Suppressor macrophage (primary cell): Measurements from ENCODE around the gene MAGEB6.
"Not testable (repeated sequence)": the region's sequence is repeated elsewhere in the genome, so short reads cannot be mapped to it uniquely, and the experiment has no call there.

Experiments
- DNase-seq, 4 experiments: peaks; one replicate each; pipeline ENCODE4 v3.0.0-alpha.2; 2020 to 2022
- total RNA-seq, 17 experiments: gene quantifications; one replicate each; lab custom pipeline; 2026; ENCODE audit warnings: mixed read lengths in 6 of 17, inconsistent platforms in 3 of 17; lab: John Stamatoyannopoulos, UW

The MAGEB6 gene, protein sequence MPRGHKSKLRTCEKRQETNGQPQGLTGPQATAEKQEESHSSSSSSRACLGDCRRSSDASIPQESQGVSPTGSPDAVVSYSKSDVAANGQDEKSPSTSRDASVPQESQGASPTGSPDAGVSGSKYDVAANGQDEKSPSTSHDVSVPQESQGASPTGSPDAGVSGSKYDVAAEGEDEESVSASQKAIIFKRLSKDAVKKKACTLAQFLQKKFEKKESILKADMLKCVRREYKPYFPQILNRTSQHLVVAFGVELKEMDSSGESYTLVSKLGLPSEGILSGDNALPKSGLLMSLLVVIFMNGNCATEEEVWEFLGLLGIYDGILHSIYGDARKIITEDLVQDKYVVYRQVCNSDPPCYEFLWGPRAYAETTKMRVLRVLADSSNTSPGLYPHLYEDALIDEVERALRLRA
- 0 to 0.66 (median 0) reads per million in 17 experiments for total RNA-seq

GRCh38 chrX:26192204-26192603, at the start of gene MAGEB6:
Gene MAGEB6, plus strand, starts transcription at chrX:26192440. Its CDS starts 1,407 bp downstream, at chrX:26193847.
- no peak for DNase-seq

GRCh38 chrX:26146024-26146423, 46.2 kb upstream of the MAGEB6 start:
- no peak for DNase-seq

GRCh38 chrX:26160301-26160700, 31.9 kb upstream of the MAGEB6 start, which contains the start of gene MAGEB6B:
Gene MAGEB6B, plus strand, starts transcription at chrX:26160601. Its CDS starts 0 bp downstream, at chrX:26160601.
- DNase-seq, result no peak

GRCh38 chrX:26203561-26203960, 11.3 kb downstream of the MAGEB6 start:
- DNase-seq, result no peak

DNA sequence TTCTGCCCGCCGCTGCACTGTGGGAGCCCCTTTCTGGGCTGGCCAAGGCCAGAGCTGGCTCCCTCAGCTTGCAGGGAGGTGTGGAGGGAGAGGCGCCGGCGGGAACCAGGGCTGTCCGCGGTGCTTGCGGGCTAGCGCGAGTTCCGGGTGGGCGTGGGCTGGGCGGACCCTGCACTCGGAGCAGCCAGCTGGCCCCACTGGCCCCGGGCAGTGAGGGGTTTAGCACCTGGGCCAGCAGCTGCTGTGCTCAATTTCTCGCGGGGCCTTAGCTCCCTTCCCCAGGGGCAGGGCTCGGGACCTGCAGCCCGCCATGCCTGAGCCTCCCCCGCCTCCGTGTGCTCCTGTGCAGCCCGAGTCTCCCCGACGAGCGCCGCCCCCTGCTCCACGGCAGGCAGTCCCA, 12.5 kb downstream of the MAGEB6 start:
- DNase-seq, result not testable (repeated sequence)

DNA sequence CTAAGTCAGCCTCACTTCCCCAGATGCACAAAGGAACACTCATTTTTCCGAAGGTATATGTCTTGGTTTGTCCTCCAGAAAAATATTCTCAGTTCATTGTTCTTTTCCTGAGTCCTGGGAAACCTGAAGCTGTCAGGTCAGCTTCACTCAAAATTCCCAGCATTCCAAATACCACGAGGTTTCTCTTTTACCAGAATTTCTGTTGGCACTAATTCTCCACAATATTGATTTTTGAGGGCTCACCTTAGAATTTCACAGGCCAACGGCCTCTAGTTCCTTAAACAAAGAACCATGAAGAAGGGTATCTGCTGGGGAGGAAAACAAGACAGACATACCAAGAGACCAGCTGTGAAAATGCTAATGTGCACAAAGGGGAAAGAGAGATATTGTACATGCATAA, 15.8 kb downstream of the MAGEB6 start:
- DNase-seq, result no peak

DNA sequence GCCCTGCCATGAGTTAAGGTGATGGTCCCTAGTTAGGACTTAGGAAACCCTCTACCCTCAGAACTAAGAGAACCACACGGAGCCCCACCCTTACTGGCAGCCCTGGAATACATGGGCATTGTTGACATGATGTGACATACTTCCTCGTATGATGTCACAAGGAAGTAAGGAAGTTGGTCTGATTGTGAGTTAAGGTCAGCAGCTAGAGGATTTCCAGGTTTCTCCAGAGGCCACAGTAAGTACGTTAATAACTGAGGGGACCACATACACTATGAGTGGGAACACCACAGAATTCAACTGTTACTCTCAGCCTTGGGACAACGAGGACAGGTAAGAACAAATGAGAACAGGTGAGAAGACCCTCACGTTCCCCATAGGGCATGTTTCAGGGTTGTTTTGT, 23.6 kb downstream of the MAGEB6 start, which contains the start of gene MAGEB5:
MAGEB5 (plus strand) TSS at position 301 of the 400 bp plus-strand sequence. CDS start 1,133 bp downstream, outside the sequence.
- DNase-seq, result no peak

GRCh38 chrX:26219351-26219750, 27.1 kb downstream of the MAGEB6 start:
- no peak for DNase-seq

- no peak for DNase-seq
Measured at GRCh38 chrX:26234177-26234576, 41.9 kb downstream of the MAGEB6 start.
